IMR-90 (cell line): ENCODE data around the gene MOV10. TPM values are rescaled to one million over a fixed set of nuclear protein-coding genes. Genes with fewer than 3 reads are reported as not detected.
A peak's percentile ranks its signal among the peaks of the same experiment; 100 is the strongest.

ENCODE experiments used
- ATAC-seq: fragments of 200-7000 bp; cut with Tn5 transposase; 2 replicates; pipeline ENCODE4 v1.9.1; 2020; ENCODE audit warnings: low read depth, mild to moderate bottlenecking, moderate library complexity
- BruUV-seq: library from RNA; stranded (reverse); fragments of 400-500 nt; replicated peaks from 2 replicates; lab custom pipeline; 2021; lab: Mats Ljungman, UMichigan
- CTCF ChIA-PET: fragments of 300-600 bp; formaldehyde crosslinking; extraction: SDS; loops from one replicate; lab custom pipeline; 2021; ENCODE audit warnings: antibody characterized with exemption; lab: Yijun Ruan, JAX
- POLR2A ChIA-PET: fragments of 300-600 bp; sonication (Branson Sonifier 250); formaldehyde crosslinking; loops from one replicate; lab custom pipeline; 2022; ENCODE audit warnings: antibody characterized with exemption; ENCODE audit not compliant: unreplicated experiment; lab: Charles Lee
- DNase-seq: peaks from one replicate; pipeline ENCODE4 v3.0.0; 2013
- H2AFZ ChIP-seq: replicated peaks from 2 replicates; pipeline ENCODE3; 2013; ENCODE audit warnings: low read length, mild to moderate bottlenecking; ENCODE audit not compliant: poor library complexity
- H2AK5ac ChIP-seq: 2 replicates; pipeline ENCODE4 v1.6.1; 2013; ENCODE audit warnings: low read depth, low read length, inconsistent platforms
- H2AK9ac ChIP-seq: replicated peaks from 2 replicates; pipeline ENCODE3; 2013; ENCODE audit warnings: mild to moderate bottlenecking, low read depth, low read length, moderate library complexity; ENCODE audit not compliant: poor library complexity
- H2BK120ac ChIP-seq: 2 replicates; pipeline ENCODE4 v1.6.1; 2013; ENCODE audit warnings: low read depth, low read length, inconsistent platforms
- H2BK15ac ChIP-seq: 3 replicates; pipeline ENCODE4 v1.6.1; 2013; ENCODE audit warnings: low read depth, low read length, inconsistent platforms
- H2BK20ac ChIP-seq: 2 replicates; pipeline ENCODE4 v1.6.1; 2013; ENCODE audit warnings: low read depth, mild to moderate bottlenecking, inconsistent platforms, low read length, moderate library complexity
- H2BK5ac ChIP-seq: 2 replicates; pipeline ENCODE4 v1.6.1; 2013; ENCODE audit warnings: mild to moderate bottlenecking, low read depth, low read length, inconsistent platforms; ENCODE audit not compliant: poor library complexity, severe bottlenecking
- H3K14ac ChIP-seq: replicated peaks from 2 replicates; pipeline ENCODE4 v1.6.1; 2013; ENCODE audit warnings: low read depth, low read length, inconsistent platforms
- H3K18ac ChIP-seq: 2 replicates; pipeline ENCODE4 v1.6.1; 2013; ENCODE audit warnings: low read depth, low read length, control low read depth
- H3K23ac ChIP-seq: 2 replicates; pipeline ENCODE4 v1.6.1; 2013; ENCODE audit warnings: low read depth, low read length, inconsistent platforms
- H3K27ac ChIP-seq: 2 replicates; pipeline ENCODE4 v1.5.1; 2013; ENCODE audit warnings: mild to moderate bottlenecking, control low read depth, low read length; ENCODE audit not compliant: insufficient read depth
- H3K27me3 ChIP-seq: 2 replicates; pipeline ENCODE4 v1.6.1; 2013; ENCODE audit warnings: low read length; ENCODE audit not compliant: control insufficient read depth, insufficient read depth
- H3K36me3 ChIP-seq: 2 replicates; pipeline ENCODE4 v1.6.1; 2013; ENCODE audit warnings: low read length, mixed read lengths; ENCODE audit not compliant: control insufficient read depth, insufficient read depth
- H3K4ac ChIP-seq: 2 replicates; pipeline ENCODE4 v1.6.1; 2013; ENCODE audit warnings: low read depth, low read length, inconsistent platforms
- H3K4me1 ChIP-seq: 2 replicates; pipeline ENCODE4 v1.6.1; 2013; ENCODE audit warnings: low read length, mixed read lengths; ENCODE audit not compliant: control insufficient read depth, insufficient read depth
- H3K4me2 ChIP-seq: 2 replicates; pipeline ENCODE4 v1.6.1; 2013; ENCODE audit warnings: low read depth, mild to moderate bottlenecking, control low read depth, low read length, moderate library complexity
- H3K4me3 ChIP-seq: 2 replicates; pipeline ENCODE4 v1.5.1; 2013; ENCODE audit warnings: low read depth, mild to moderate bottlenecking, control low read depth, low read length, moderate library complexity; ENCODE audit not compliant: insufficient read depth
- H3K56ac ChIP-seq: 2 replicates; pipeline ENCODE4 v1.6.1; 2013; ENCODE audit warnings: low read length, inconsistent platforms; ENCODE audit not compliant: insufficient read depth; ENCODE audit errors: extremely low read depth
- H3K79me1 ChIP-seq, 2 experiments: 2 replicates each; pipeline ENCODE4 v1.6.1; 2013; ENCODE audit warnings: low read length in 2 of 2, inconsistent platforms in 1 of 2, low read depth in 1 of 2
- H3K9ac ChIP-seq: 2 replicates; pipeline ENCODE4 v1.6.1; 2013; ENCODE audit warnings: low read depth, low read length, control low read depth
- H3K9me1 ChIP-seq: 2 replicates; pipeline ENCODE4 v1.6.1; 2013; ENCODE audit warnings: low read length, inconsistent platforms; ENCODE audit not compliant: insufficient read depth
- H3K9me3 ChIP-seq: 2 replicates; pipeline ENCODE4 v1.6.1; 2013; ENCODE audit warnings: low read length; ENCODE audit not compliant: control insufficient read depth, insufficient read depth
- H4K20me1 ChIP-seq: 2 replicates; pipeline ENCODE4 v1.6.1; 2013; ENCODE audit warnings: low read length, inconsistent platforms; ENCODE audit not compliant: insufficient read depth
- H4K5ac ChIP-seq: 2 replicates; pipeline ENCODE4 v1.6.1; 2013; ENCODE audit warnings: mild to moderate bottlenecking, low read depth, low read length, control low read depth
- H4K8ac ChIP-seq, 2 experiments: 2 replicates each; pipeline ENCODE4 v1.6.1; 2013; ENCODE audit warnings: low read depth in 2 of 2, low read length in 2 of 2, control low read depth in 1 of 2, inconsistent platforms in 1 of 2
- H4K91ac ChIP-seq: 2 replicates; pipeline ENCODE4 v1.6.1; 2013; ENCODE audit warnings: low read depth, low read length, inconsistent platforms; ENCODE audit not compliant: insufficient read depth
- BHLHE40 ChIP-seq: fragments of 150-350 bp; IDR thresholded peaks from 2 replicates; pipeline ENCODE4 v1.6.1; 2016; ENCODE audit warnings: mild to moderate bottlenecking, low read depth, low read length
- CEBPB ChIP-seq: IDR thresholded peaks from 2 replicates; pipeline ENCODE4 v1.6.1; 2012; ENCODE audit warnings: low read depth, low read length, improper control_type of control experiment
- CHD1 ChIP-seq: IDR thresholded peaks from 2 replicates; pipeline ENCODE4 v1.6.1; 2012; ENCODE audit warnings: low read depth, low read length, improper control_type of control experiment
- FOS ChIP-seq: fragments of 150-350 bp; IDR thresholded peaks from 2 replicates; pipeline ENCODE4 v1.6.1; 2016; ENCODE audit warnings: low read depth, low read length
- MAFK ChIP-seq: IDR thresholded peaks from 2 replicates; pipeline ENCODE4 v1.6.1; 2012; ENCODE audit warnings: low read depth, low read length, improper control_type of control experiment
- MAZ ChIP-seq: IDR thresholded peaks from 2 replicates; pipeline ENCODE4 v1.6.1; 2012; ENCODE audit warnings: low read depth, mild to moderate bottlenecking, low read length, improper control_type of control experiment, moderate library complexity, borderline replicate concordance
- MXI1 ChIP-seq: IDR thresholded peaks from 2 replicates; pipeline ENCODE4 v1.6.1; 2012; ENCODE audit warnings: low read depth, mild to moderate bottlenecking, low read length, moderate library complexity, borderline replicate concordance
- NFE2L2 ChIP-seq: fragments of 150-350 bp; IDR thresholded peaks from 2 replicates; pipeline ENCODE4 v1.6.1; 2016; ENCODE audit warnings: low read depth, mild to moderate bottlenecking, low read length
- POLR2A ChIP-seq: IDR thresholded peaks from 2 replicates; pipeline ENCODE4 v1.6.1; 2012; ENCODE audit warnings: mild to moderate bottlenecking, low read depth, low read length
- RAD21 ChIP-seq: IDR thresholded peaks from 2 replicates; pipeline ENCODE4 v1.6.1; 2012; ENCODE audit warnings: low read length, improper control_type of control experiment
- RCOR1 ChIP-seq: IDR thresholded peaks from 2 replicates; pipeline ENCODE4 v1.6.1; 2012; ENCODE audit warnings: mild to moderate bottlenecking, low read length, improper control_type of control experiment; ENCODE audit not compliant: insufficient replicate concordance
- WGBS, 2 experiments: methylation state at CpG; one replicate each; pipeline versions ENCODE4 v1.1.5 to v1.1.7; 2013; ENCODE audit warnings: missing lambda C conversion rate in 2 of 2; ENCODE audit not compliant: insufficient read length in 1 of 2; ENCODE audit errors: extremely low coverage in 2 of 2; 5-methylcytosine and 5-hydroxymethylcytosine counted together
- dilution Hi-C: fragments of 300-500 bp; cut with HindIII; formaldehyde crosslinking; loops from one replicate; pipeline ENCODE4 v1.14.3; 2018; ENCODE audit warnings: low sequenced_read_pairs; ENCODE audit not compliant: unreplicated experiment
- in situ Hi-C: fragments of 300-500 bp; cut with MboI; formaldehyde crosslinking; loops from 3 replicates; pipeline ENCODE4 v1.14.3; 2019; ENCODE audit warnings: low sequenced_read_pairs, inconsistent platforms, mixed read lengths
- intact Hi-C: fragments of 100-400 bp; cut with micrococcal nuclease; formaldehyde crosslinking; loops from 2 replicates; pipeline ENCODE4 v1.10.0; 2022
- polyA plus RNA-seq, 3 experiments: library from polyadenylated mRNA; depleted of rRNA; stranded (reverse); fragments of >200 nt; gene quantifications; 2 replicates each; pipeline ENCODE4 v1.2.3, GENCODE V29; 2012; ENCODE audit warnings: low replicate concordance in 1 of 3
- total RNA-seq: library from RNA; depleted of rRNA; stranded (reverse); fragments of >200 nt; gene quantifications from 2 replicates; pipeline ENCODE4 v1.2.3, GENCODE V29; 2012
- TF ChIP-seq, protein P1 (sequence below): fragments of 150-350 bp; IDR thresholded peaks from 2 replicates; pipeline ENCODE4 v1.6.1; 2017; ENCODE audit warnings: mild to moderate bottlenecking, antibody characterized with exemption, low read length, low read depth
- TF ChIP-seq, protein P2 (sequence below): conservative IDR thresholded peaks from 2 replicates; pipeline ENCODE4 v1.5.1; 2012; ENCODE audit warnings: mild to moderate bottlenecking, low read depth, low read length, improper control_type of control experiment
- TF ChIP-seq, protein P3 (sequence below): fragments of 150-350 bp; IDR thresholded peaks from 2 replicates; pipeline ENCODE4 v1.6.1; 2016; ENCODE audit warnings: low read depth, mild to moderate bottlenecking, low read length, moderate library complexity, borderline replicate concordance

The MOV10 gene
- total and polyA plus RNA-seq, 2 of the 4 experiments (the other 2 are of a cell fraction): 36.7 to 103 TPM

DNA sequence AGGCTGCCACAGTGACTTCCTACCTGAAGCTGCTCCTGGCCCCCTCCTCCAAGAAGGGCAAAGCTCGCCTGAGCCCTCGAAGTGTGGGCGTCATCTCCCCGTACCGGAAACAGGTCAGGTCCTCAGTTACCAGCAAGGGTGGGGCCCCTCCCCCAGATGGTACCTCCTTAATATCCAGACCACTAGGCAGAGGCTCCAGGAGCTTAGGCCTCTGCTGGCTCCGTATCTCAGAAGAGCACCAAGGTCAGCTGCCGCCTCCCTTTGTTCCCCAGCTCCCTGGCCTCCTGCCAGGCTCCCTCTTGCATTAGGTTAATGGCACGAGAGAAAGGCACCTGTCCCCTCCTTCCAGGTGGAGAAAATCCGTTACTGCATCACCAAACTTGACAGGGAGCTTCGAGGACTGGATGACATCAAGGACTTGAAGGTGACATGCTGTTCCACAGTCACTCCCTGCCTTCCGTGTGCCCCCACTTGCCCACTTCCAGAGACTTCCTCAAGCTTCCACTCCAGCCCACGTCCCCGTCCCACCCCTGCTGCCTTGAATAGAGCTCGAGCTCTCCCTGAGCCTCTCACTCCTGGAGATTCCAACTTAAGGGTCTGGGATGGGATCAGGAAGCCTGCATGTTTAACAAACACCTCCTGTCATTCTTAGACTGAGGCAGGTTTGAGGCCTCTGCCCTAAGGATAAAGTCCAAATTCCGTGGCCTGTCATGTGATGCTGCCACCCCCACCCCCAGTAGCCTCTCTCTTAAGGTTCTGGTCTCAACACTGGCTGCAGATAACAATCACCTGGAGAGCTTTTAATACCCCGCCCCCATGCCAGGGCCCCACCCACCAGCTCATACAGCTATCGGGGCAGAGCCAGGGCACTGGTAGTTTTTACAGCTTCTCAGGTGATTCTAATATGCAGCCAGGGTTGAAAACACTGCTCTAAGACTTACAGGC, 24.2 kb downstream of the MOV10 start:
- peak overlapping the region; percentile 33; the same call in 1 of the 2 replicates for H3K4ac ChIP-seq
- no peak overlapping the region for H2AFZ ChIP-seq
- H2BK15ac ChIP-seq: no peak overlapping the region
- H3K27ac ChIP-seq: no peak overlapping the region
- H3K18ac ChIP-seq: no peak overlapping the region
- dilution Hi-C loops: no loop called here
- H3K9me1 ChIP-seq: peaks cover 14% of the 10 kb centered on the region
- no TSS peak for BruUV-seq
- H3K4me3 ChIP-seq: no peak overlapping the region
- peak overlapping the region; percentile 60 for H2AK9ac ChIP-seq
- no peak overlapping the region for H3K23ac ChIP-seq
- in situ Hi-C loops: no loop called here
- peaks cover 28% of the 10 kb centered on the region for H4K20me1 ChIP-seq
- H2BK20ac ChIP-seq: no peak overlapping the region
- no peak overlapping the region for H3K9ac ChIP-seq
- no peak overlapping the region for H3K4me2 ChIP-seq
- DNase-seq: no peak
- no peak overlapping the region for H4K5ac ChIP-seq
- intact Hi-C loops: no loop called here
- no peak overlapping the region for H4K91ac ChIP-seq
- H3K36me3 ChIP-seq: peaks cover 76% of the 10 kb centered on the region
- no peak overlapping the region for H2AK5ac ChIP-seq
- WGBS, 2 experiments: 60% methylated on average over 1 of the region's 17 CpGs; no CpG with 5 or more reads in 1 of the 2 experiments
- ATAC-seq: no peak
- POLR2A ChIA-PET: interaction anchor here (0.5 kb wide), 1 partner anchor 229 kb away, joined by 3 read pairs; no protein-coding TSS in a partner anchor
- H2BK5ac ChIP-seq: no peak overlapping the region
- no peak overlapping the region for H3K14ac ChIP-seq
- H3K79me1 ChIP-seq: peaks cover 7 to 48% of the 10 kb centered on the region in 2 experiments; a peak in 3 of 4 replicates
- no peak overlapping the region for H3K56ac ChIP-seq
- no peaks in the 10 kb centered on the region for H3K9me3 ChIP-seq
- peaks cover 21% of the 10 kb centered on the region for H3K4me1 ChIP-seq
- no peaks in the 10 kb centered on the region for H3K27me3 ChIP-seq
- H2BK120ac ChIP-seq: no peak overlapping the region
- H4K8ac ChIP-seq: no peak overlapping the region; a peak in 1 of 4 replicates
- CTCF ChIA-PET: interaction anchor here (0.6 to 0.7 kb wide), 2 partner anchors 88 to 99 kb away, joined by 3 read pairs; no protein-coding TSS in a partner anchor
- TF ChIP-seq, protein P1, sequence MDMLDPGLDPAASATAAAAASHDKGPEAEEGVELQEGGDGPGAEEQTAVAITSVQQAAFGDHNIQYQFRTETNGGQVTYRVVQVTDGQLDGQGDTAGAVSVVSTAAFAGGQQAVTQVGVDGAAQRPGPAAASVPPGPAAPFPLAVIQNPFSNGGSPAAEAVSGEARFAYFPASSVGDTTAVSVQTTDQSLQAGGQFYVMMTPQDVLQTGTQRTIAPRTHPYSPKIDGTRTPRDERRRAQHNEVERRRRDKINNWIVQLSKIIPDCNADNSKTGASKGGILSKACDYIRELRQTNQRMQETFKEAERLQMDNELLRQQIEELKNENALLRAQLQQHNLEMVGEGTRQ: no peak
- TF ChIP-seq RAD21 (no peak), CEBPB (no peak), BHLHE40 (no peak), MAZ (no peak), RCOR1 (no peak), CHD1 (no peak), MXI1 (no peak), FOS (no peak), POLR2A (no peak), MAFK (no peak), NFE2L2 (no peak)
- TF ChIP-seq, protein P2, sequence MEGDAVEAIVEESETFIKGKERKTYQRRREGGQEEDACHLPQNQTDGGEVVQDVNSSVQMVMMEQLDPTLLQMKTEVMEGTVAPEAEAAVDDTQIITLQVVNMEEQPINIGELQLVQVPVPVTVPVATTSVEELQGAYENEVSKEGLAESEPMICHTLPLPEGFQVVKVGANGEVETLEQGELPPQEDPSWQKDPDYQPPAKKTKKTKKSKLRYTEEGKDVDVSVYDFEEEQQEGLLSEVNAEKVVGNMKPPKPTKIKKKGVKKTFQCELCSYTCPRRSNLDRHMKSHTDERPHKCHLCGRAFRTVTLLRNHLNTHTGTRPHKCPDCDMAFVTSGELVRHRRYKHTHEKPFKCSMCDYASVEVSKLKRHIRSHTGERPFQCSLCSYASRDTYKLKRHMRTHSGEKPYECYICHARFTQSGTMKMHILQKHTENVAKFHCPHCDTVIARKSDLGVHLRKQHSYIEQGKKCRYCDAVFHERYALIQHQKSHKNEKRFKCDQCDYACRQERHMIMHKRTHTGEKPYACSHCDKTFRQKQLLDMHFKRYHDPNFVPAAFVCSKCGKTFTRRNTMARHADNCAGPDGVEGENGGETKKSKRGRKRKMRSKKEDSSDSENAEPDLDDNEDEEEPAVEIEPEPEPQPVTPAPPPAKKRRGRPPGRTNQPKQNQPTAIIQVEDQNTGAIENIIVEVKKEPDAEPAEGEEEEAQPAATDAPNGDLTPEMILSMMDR: no peak
- TF ChIP-seq, protein P3, sequence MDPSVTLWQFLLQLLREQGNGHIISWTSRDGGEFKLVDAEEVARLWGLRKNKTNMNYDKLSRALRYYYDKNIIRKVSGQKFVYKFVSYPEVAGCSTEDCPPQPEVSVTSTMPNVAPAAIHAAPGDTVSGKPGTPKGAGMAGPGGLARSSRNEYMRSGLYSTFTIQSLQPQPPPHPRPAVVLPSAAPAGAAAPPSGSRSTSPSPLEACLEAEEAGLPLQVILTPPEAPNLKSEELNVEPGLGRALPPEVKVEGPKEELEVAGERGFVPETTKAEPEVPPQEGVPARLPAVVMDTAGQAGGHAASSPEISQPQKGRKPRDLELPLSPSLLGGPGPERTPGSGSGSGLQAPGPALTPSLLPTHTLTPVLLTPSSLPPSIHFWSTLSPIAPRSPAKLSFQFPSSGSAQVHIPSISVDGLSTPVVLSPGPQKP: no peak
